Measurements from ENCODE around the gene VPS41. TPM values are rescaled to one million over a fixed set of nuclear protein-coding genes. Genes with fewer than 3 reads are reported as not detected.

Gene VPS41
- total RNA-seq, 1 donor from 2014 or later, result 95.5 TPM

DNA sequence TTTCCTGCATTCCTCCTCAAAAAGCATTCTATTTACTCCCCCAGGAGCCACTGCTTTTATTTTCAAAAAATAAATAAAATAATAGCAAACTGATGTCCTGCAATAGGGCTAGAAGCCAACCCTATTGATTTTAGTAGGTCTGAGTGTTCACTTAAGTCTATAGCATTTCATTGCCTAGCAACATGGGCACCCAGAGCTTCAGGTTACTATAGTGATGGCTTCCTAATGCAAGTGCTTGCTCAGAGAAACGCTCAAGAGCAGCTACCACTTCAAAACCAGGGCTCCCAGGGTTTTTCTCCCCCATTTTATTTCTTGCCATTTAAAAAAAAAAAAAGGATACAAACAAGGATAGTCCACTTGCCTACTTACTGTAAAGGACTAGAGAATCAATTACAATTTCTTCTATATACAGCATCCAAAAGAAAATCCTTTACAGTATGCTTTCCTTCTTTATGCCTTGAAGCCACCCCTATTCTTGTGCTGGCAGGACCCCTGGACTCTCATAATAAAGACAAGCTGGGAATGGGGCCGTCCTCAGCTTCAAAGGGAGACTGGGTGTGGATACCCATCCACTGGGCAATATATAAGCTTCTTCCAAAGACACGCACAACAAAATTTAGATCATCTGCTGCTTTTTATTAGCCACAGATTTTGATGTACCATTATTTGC lies 133.3 kb downstream of the VPS41 start:
- H3K27ac Mint-ChIP-seq, result peak overlapping the region; percentile 22
- DNase-seq (ENCODE audit: extremely low spot score, unreplicated experiment), result no peak
- H3K36me3 Mint-ChIP-seq, result peaks cover 15% of the 10 kb centered on the region
- H3K4me3 Mint-ChIP-seq, result no peak overlapping the region
- no peaks in the 10 kb centered on the region for H3K9me3 Mint-ChIP-seq
- peaks cover 4% of the 10 kb centered on the region for H3K4me1 Mint-ChIP-seq (ENCODE audit: unreplicated experiment)
- H3K27me3 Mint-ChIP-seq, result no peaks in the 10 kb centered on the region
- TF ChIP-seq, protein P1, sequence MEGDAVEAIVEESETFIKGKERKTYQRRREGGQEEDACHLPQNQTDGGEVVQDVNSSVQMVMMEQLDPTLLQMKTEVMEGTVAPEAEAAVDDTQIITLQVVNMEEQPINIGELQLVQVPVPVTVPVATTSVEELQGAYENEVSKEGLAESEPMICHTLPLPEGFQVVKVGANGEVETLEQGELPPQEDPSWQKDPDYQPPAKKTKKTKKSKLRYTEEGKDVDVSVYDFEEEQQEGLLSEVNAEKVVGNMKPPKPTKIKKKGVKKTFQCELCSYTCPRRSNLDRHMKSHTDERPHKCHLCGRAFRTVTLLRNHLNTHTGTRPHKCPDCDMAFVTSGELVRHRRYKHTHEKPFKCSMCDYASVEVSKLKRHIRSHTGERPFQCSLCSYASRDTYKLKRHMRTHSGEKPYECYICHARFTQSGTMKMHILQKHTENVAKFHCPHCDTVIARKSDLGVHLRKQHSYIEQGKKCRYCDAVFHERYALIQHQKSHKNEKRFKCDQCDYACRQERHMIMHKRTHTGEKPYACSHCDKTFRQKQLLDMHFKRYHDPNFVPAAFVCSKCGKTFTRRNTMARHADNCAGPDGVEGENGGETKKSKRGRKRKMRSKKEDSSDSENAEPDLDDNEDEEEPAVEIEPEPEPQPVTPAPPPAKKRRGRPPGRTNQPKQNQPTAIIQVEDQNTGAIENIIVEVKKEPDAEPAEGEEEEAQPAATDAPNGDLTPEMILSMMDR (conservative IDR thresholded peaks at IDR 0.05), result no peak

DNA sequence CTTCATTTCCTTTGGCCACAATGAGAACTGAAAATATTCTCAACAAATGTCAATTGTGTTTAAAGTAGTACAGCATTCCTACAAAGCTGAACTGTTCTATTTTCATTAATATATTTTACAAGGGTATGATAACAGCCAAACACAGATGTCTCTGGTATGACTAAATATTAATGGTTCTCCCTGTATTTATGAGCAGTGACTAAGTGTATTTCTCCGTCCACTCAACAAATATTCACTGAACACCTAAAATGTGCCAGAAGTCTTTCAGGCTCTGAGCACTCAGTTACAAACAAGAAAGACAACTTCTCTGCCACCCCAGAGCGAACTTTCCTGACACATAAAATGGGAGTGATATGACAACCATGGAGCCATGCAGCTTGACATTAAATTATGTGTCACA lies 135.6 kb downstream of the VPS41 start:
- DNase-seq (ENCODE audit: extremely low spot score, unreplicated experiment), result no peak
- H3K4me3 Mint-ChIP-seq, result no peak overlapping the region
- no peaks in the 10 kb centered on the region for H3K27me3 Mint-ChIP-seq
- TF ChIP-seq, protein P1 (conservative IDR thresholded peaks at IDR 0.05), result no peak
- no peak overlapping the region for H3K27ac Mint-ChIP-seq
- peaks cover 21% of the 10 kb centered on the region for H3K36me3 Mint-ChIP-seq
- peaks cover 4% of the 10 kb centered on the region for H3K4me1 Mint-ChIP-seq (ENCODE audit: unreplicated experiment)
- no peaks in the 10 kb centered on the region for H3K9me3 Mint-ChIP-seq

DNA sequence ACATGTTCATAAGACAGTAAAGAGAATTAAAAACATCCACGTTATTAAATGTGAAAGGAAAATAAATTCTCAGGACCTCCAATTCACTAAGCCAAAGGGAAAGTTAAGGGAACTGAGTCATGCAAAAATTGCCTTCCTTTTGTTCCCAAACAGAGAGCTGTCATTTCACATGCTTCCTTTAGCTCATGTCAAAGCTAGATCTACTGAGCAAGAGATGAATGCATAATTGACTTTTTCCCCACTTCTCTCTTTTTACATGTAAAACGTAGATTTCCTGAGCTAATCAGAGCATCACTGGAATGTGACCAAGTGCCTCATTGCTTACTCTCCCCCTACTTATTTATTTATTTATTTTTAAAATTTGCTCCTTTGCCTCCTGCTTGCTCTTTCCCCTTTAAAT lies 148.8 kb downstream of the VPS41 start:
- TF ChIP-seq, protein P1 (conservative IDR thresholded peaks at IDR 0.05), result no peak
- no peak for DNase-seq (ENCODE audit: extremely low spot score, unreplicated experiment)
- Mint-ChIP-seq H3K27ac (no peak overlapping the region), H3K27me3 (no peaks in the 10 kb centered on the region), H3K9me3 (no peaks in the 10 kb centered on the region), H3K4me1 (ENCODE audit: unreplicated experiment) (no peaks in the 10 kb centered on the region), H3K4me3 (no peak overlapping the region), H3K36me3 (peaks cover 20% of the 10 kb centered on the region)

DNA sequence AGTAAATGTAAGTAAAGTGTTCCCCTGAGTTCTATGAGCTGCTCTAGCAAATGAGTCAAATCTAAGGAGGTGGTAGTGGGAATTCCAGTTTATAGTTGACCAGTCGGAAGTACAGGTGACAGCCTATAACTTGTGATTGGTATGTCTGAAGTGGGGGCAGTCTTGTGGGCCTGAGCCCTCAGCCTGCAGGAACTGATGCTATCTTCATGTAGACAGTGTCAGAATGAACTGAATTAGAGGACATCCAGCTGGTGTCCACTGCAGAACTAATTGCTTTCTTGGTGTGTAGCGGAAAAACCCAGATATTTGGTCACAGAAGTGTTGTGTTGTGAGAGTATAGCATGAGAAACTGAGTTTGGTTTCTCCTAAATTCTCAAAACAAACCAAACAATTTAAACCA lies 150.0 kb downstream of the VPS41 start:
- Mint-ChIP-seq H3K36me3 (peaks cover 22% of the 10 kb centered on the region), H3K27ac (no peak overlapping the region), H3K4me3 (no peak overlapping the region), H3K4me1 (ENCODE audit: unreplicated experiment) (no peaks in the 10 kb centered on the region), H3K9me3 (no peaks in the 10 kb centered on the region), H3K27me3 (no peaks in the 10 kb centered on the region)
- no peak for DNase-seq (ENCODE audit: extremely low spot score, unreplicated experiment)
- TF ChIP-seq, protein P1 (conservative IDR thresholded peaks at IDR 0.05), result no peak

DNA sequence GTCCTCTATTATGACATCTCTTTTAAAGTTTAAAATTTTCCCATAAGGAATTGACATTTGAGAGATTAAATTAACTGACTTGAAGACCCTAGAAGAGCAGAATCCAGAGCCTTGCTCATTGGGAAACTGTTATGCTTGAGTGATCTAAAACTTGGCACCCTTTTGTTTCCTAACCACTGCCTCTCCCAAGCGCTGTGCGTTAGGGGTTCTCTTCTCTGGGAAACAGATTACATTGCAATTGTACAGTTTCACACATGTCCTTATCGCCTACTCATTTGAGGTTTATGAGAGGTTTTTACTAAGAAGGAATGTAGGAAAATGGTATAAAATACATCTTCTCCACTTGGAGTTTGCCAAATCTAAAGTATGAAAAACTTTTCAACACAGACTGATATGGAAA lies 151.1 kb downstream of the VPS41 start:
- Mint-ChIP-seq H3K36me3 (peaks cover 20% of the 10 kb centered on the region), H3K9me3 (no peaks in the 10 kb centered on the region), H3K4me1 (ENCODE audit: unreplicated experiment) (no peaks in the 10 kb centered on the region), H3K4me3 (no peak overlapping the region), H3K27me3 (no peaks in the 10 kb centered on the region), H3K27ac (no peak overlapping the region)
- DNase-seq (ENCODE audit: extremely low spot score, unreplicated experiment), result no peak
- TF ChIP-seq, protein P1 (conservative IDR thresholded peaks at IDR 0.05), result no peak

Data from type B pancreatic cell (in vitro differentiated cells).